Osteocyte (in vitro differentiated cells): ENCODE measurements around the gene MTCL3.

ENCODE experiments used
- DNase-seq: peaks from one replicate; pipeline ENCODE4 v3.0.0; 2021; ENCODE audit warnings: mixed read lengths; ENCODE audit not compliant: unreplicated experiment; ENCODE audit errors: extremely low spot score
- H3K27ac Mint-ChIP-seq: one replicate; pipeline ENCODE4 v1.8.0; 2021; ENCODE audit warnings: mild to moderate bottlenecking, mixed read lengths; ENCODE audit not compliant: unreplicated experiment
- H3K27me3 Mint-ChIP-seq: one replicate; pipeline ENCODE4 v1.8.0; 2021; ENCODE audit warnings: mixed read lengths; ENCODE audit not compliant: unreplicated experiment
- H3K36me3 Mint-ChIP-seq: one replicate; pipeline ENCODE4 v1.8.0; 2021; ENCODE audit warnings: mixed read lengths; ENCODE audit not compliant: unreplicated experiment
- H3K4me1 Mint-ChIP-seq: one replicate; pipeline ENCODE4 v1.8.0; 2021; ENCODE audit warnings: mixed read lengths; ENCODE audit not compliant: unreplicated experiment
- H3K4me3 Mint-ChIP-seq: one replicate; pipeline ENCODE4 v1.8.0; 2021; ENCODE audit warnings: mild to moderate bottlenecking, moderate library complexity, mixed read lengths; ENCODE audit not compliant: unreplicated experiment
- H3K9me3 Mint-ChIP-seq: one replicate; pipeline ENCODE4 v1.8.0; 2021; ENCODE audit warnings: mixed read lengths; ENCODE audit not compliant: unreplicated experiment
- TF ChIP-seq, protein P1 (sequence below): fragments of 200-600 bp; sonication (generic); IDR thresholded peaks from 2 replicates; pipeline ENCODE4 v1.5.0; 2021; ENCODE audit warnings: antibody characterized with exemption, mild to moderate bottlenecking, moderate library complexity

MTCL3 gene

DNA sequence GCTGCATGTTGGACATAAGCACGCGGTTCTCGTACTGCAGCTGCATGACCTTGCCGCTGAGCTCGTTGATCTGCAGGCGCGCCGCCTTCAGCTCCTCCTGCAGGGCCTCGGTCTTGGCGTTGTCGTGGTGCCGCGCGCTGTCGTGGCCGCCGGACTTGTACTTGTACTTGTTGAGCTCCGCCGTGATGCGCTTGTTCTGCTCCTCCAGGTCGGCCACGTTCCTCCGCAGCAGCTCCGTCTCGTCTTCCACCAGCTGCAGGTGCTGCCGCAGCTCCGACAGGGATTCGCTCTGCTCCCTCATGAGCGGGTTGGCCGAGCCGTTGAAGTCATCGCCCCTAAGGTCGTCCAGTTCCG lies 43.3 kb downstream of the MTCL3 start:
- TF ChIP-seq, protein P1, sequence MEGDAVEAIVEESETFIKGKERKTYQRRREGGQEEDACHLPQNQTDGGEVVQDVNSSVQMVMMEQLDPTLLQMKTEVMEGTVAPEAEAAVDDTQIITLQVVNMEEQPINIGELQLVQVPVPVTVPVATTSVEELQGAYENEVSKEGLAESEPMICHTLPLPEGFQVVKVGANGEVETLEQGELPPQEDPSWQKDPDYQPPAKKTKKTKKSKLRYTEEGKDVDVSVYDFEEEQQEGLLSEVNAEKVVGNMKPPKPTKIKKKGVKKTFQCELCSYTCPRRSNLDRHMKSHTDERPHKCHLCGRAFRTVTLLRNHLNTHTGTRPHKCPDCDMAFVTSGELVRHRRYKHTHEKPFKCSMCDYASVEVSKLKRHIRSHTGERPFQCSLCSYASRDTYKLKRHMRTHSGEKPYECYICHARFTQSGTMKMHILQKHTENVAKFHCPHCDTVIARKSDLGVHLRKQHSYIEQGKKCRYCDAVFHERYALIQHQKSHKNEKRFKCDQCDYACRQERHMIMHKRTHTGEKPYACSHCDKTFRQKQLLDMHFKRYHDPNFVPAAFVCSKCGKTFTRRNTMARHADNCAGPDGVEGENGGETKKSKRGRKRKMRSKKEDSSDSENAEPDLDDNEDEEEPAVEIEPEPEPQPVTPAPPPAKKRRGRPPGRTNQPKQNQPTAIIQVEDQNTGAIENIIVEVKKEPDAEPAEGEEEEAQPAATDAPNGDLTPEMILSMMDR: no peak
- no peak overlapping the region for H3K4me3 Mint-ChIP-seq
- no peak for DNase-seq
- H3K9me3 Mint-ChIP-seq: no peaks in the 10 kb centered on the region
- H3K4me1 Mint-ChIP-seq: peaks cover 5% of the 10 kb centered on the region
- H3K27me3 Mint-ChIP-seq: no peaks in the 10 kb centered on the region
- no peak overlapping the region for H3K27ac Mint-ChIP-seq
- no peaks in the 10 kb centered on the region for H3K36me3 Mint-ChIP-seq

DNA sequence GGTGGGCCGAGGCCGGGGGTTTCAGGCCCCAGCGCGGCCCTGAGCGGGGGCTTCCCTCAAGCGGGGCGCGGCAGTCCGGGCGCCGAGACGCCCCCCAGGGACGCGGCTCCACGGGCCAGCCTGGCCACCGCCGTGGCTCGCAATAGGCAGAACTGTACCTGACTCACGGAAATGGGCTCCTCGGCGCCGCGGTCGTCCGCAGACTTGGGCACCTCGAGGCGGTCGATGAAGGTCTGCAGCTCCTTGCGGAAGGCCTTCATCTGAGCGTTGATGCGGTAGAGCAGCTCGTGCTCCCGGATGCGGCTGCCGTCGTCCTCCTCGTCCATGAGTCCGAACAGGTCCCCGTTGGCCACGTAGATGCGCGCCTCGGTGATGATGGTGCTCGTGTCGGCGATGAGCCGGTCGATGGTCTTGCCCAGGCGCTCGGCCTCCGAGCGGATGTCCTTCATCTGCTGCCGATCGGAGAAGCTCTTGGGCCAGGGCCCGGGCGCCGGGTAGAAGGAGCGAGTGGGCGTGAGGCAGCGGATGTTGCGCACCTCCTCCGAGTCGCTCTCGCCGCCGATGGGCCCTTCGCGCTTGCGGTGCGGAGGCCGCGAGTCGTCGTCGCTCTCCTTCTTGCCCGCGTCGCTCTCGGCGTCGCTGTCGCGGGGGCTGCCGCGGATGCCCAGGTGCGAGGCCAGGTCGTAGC lies 43.9 kb downstream of the MTCL3 start:
- TF ChIP-seq, protein P1: no peak
- Mint-ChIP-seq H3K9me3 (no peaks in the 10 kb centered on the region), H3K4me3 (no peak overlapping the region), H3K27me3 (no peaks in the 10 kb centered on the region), H3K4me1 (peaks cover 5% of the 10 kb centered on the region), H3K27ac (no peak overlapping the region), H3K36me3 (no peaks in the 10 kb centered on the region)
- DNase-seq: no peak

DNA sequence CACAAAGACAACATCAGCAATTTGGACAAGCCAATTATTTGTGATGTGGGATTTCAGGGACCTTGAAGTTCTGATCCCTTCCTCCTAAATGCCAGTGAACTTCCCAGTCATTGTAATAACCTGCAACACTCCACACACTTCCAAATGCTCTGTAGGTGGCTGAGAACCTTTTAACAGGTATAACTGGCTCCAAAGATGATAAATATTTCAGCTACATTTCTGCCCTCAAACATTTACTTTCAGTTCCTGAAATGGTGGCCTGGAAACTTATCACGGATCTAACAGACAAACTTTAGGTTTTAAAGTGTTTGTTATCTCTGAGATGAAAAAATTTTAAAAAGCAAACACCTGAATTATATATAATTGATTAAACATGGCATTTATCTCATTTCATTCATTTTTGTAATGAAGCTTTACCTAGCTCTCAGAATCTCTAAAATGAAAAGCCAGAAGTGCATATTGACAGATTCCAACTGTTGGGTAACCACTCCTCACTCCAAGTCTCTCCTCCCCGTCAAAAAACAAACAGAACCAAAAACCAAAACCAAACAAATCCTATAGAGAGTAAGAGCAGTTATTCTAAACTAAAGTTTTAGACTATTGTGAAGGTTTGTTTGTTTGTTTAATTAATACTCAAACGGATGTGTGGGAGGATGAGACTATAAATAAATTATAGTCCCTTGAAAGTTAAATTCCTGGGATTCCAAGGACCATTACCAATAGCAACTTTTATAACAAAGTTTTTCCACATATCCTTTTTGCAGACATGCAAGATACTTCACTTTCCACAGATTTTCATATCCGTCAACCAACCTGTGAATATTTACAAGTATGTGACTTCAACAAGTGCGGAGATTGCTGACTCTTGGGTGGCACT lies 47.5 kb downstream of the MTCL3 start:
- Mint-ChIP-seq H3K27me3 (no peaks in the 10 kb centered on the region), H3K27ac (no peak overlapping the region), H3K9me3 (no peaks in the 10 kb centered on the region), H3K4me3 (no peak overlapping the region), H3K36me3 (no peaks in the 10 kb centered on the region), H3K4me1 (peaks cover 5% of the 10 kb centered on the region)
- TF ChIP-seq, protein P1: no peak
- no peak for DNase-seq

DNA sequence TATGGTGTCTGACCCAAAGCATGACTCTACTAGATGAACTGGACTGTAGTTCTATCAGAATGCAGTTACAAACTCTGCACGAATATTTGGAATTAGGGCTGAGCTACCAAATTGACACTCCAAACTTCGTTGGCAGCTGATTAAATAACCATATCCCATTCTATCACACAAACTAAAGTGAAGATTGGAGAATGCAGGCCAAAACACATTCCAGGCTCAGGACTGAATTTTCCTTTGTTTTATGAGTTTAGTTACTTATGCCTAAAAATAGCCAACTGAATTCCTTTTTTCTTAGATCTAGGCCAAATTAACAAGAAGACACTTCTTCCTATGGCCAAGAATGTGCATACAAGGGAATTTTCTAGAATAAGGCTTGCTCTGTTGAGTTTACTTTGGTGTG lies 50.2 kb downstream of the MTCL3 start:
- no peak for DNase-seq
- Mint-ChIP-seq H3K27ac (no peak overlapping the region), H3K9me3 (no peaks in the 10 kb centered on the region), H3K27me3 (no peaks in the 10 kb centered on the region), H3K4me1 (peaks cover 10% of the 10 kb centered on the region), H3K4me3 (no peak overlapping the region), H3K36me3 (no peaks in the 10 kb centered on the region)
- TF ChIP-seq, protein P1: no peak

DNA sequence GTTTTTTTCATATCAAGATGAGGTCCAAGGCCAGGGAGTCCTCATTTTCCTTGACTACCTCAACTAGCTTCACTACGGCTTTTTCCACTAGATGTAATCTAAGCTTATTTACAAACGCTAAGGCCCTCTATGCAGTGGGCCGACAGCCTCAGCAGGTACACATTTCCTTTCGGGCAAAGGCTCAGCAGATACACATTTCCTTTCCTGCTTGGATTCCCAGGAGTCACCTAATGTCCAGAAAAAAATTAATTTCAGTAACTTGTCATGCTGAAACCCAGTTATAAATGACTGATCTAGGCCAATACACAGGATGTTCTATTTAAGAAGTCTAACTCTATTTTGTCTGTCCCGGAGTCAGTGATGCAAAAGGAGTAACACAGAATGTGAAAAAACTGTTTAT lies 52.7 kb downstream of the MTCL3 start:
- Mint-ChIP-seq H3K9me3 (no peaks in the 10 kb centered on the region), H3K4me3 (no peak overlapping the region), H3K27ac (no peak overlapping the region), H3K4me1 (peaks cover 8% of the 10 kb centered on the region), H3K27me3 (no peaks in the 10 kb centered on the region), H3K36me3 (no peaks in the 10 kb centered on the region)
- TF ChIP-seq, protein P1: no peak
- DNase-seq: no peak
